Measurements from ENCODE around the gene KCNJ6.

KCNJ6 gene

DNA sequence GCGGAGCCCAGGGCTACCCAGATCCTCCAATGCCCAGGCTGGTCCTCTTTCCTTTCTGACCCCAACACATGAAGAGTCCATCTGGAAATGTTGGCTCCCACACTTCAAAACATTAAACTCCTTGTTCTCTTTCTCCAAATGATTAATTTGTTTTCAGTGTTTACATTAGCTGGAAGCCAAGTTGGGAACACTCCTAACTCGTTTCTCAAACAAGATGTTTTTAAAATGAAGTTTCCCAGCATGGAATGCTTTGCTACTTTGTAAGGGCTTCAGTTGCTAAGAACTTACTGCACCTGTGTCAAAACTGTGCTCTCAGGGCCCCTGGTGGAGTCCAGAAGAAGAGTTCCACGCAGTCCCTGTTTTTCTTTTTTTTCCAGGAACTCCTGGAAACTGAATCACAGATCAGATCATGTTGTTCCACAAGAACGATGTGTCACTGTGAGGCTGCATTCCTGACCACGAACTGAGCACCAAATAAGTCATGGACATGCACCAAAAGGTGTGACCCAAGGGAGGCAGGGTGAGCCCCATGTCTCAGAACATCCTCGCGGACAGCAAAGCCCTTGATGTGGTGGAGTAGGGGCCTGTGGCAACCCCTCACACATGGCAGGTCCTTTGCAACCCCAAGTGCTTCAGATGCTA is 257.3 kb downstream of the KCNJ6 start:
- TF ChIP-seq ZFP30 (CRISPR knock-in tag; IDR thresholded peaks at IDR 0.05) (no peak), RARB (CRISPR knock-in tag; IDR thresholded peaks at IDR 0.05) (no peak)

DNA sequence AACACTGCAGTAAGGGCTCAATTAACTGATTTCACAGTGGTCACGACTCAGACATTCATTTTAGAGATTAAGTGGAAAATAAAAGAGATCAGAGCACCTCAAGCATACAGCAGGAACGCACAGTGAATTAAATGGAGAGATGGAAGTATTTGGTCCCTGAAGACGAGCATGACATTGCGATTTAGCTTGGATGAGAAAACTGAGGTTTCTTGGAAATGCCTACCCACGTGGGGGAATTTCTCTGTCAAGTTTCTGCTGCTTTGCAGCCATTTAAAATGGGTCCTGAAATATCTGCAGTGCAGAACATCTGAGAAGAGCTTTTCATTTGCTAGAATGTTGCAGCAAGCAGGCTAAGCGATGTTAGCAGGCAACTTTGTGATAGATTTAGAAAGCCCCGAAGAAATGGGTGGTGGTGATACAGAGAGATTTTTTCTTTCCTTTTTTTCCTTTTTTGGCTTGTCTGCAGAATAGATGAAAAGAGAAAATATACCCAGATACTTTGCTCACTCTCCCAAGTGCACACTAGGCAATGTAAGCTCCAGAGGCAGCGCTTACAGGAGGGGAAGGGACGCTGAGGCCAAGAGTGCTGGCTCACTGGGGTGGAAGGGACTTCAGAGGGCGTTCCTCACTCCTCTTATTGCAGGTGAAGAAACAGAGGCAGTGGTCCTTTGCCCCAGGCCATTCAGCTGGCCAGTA is 258.0 kb downstream of the KCNJ6 start:
- TF ChIP-seq ISL1 (CRISPR knock-in tag; IDR thresholded peaks at IDR 0.05) = no peak
- TF ChIP-seq, protein P1, sequence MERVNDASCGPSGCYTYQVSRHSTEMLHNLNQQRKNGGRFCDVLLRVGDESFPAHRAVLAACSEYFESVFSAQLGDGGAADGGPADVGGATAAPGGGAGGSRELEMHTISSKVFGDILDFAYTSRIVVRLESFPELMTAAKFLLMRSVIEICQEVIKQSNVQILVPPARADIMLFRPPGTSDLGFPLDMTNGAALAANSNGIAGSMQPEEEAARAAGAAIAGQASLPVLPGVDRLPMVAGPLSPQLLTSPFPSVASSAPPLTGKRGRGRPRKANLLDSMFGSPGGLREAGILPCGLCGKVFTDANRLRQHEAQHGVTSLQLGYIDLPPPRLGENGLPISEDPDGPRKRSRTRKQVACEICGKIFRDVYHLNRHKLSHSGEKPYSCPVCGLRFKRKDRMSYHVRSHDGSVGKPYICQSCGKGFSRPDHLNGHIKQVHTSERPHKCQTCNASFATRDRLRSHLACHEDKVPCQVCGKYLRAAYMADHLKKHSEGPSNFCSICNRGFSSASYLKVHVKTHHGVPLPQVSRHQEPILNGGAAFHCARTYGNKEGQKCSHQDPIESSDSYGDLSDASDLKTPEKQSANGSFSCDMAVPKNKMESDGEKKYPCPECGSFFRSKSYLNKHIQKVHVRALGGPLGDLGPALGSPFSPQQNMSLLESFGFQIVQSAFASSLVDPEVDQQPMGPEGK (CRISPR knock-in tag; IDR thresholded peaks at IDR 0.05; ENCODE audit: borderline replicate concordance) = no peak
- no peak for TF ChIP-seq ZNF565 (CRISPR knock-in tag; conservative IDR thresholded peaks at IDR 0.05; ENCODE audit: low read depth)
- TF ChIP-seq, protein P2, sequence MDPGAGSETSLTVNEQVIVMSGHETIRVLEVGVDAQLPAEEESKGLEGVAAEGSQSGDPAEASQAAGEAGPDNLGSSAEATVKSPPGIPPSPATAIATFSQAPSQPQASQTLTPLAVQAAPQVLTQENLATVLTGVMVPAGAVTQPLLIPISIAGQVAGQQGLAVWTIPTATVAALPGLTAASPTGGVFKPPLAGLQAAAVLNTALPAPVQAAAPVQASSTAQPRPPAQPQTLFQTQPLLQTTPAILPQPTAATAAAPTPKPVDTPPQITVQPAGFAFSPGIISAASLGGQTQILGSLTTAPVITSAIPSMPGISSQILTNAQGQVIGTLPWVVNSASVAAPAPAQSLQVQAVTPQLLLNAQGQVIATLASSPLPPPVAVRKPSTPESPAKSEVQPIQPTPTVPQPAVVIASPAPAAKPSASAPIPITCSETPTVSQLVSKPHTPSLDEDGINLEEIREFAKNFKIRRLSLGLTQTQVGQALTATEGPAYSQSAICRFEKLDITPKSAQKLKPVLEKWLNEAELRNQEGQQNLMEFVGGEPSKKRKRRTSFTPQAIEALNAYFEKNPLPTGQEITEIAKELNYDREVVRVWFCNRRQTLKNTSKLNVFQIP (CRISPR knock-in tag; IDR thresholded peaks at IDR 0.05; ENCODE audit: borderline replicate concordance, low read depth) = no peak
- no peak for TF ChIP-seq OSR1 (CRISPR knock-in tag; IDR thresholded peaks at IDR 0.05)
- no peak for TF ChIP-seq ZNF8 (CRISPR knock-in tag; IDR thresholded peaks at IDR 0.05)
- TF ChIP-seq SNAI2 (CRISPR knock-in tag; IDR thresholded peaks at IDR 0.05) = no peak
- no peak for TF ChIP-seq RARB (CRISPR knock-in tag; IDR thresholded peaks at IDR 0.05)
- no peak for TF ChIP-seq ZC3H10 (CRISPR knock-in tag; IDR thresholded peaks at IDR 0.05)
- TF ChIP-seq GLIS3 (CRISPR knock-in tag; IDR thresholded peaks at IDR 0.05) = no peak
- TF ChIP-seq, protein P3, sequence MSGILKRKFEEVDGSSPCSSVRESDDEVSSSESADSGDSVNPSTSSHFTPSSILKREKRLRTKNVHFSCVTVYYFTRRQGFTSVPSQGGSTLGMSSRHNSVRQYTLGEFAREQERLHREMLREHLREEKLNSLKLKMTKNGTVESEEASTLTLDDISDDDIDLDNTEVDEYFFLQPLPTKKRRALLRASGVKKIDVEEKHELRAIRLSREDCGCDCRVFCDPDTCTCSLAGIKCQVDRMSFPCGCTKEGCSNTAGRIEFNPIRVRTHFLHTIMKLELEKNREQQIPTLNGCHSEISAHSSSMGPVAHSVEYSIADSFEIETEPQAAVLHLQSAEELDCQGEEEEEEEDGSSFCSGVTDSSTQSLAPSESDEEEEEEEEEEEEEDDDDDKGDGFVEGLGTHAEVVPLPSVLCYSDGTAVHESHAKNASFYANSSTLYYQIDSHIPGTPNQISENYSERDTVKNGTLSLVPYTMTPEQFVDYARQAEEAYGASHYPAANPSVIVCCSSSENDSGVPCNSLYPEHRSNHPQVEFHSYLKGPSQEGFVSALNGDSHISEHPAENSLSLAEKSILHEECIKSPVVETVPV (CRISPR knock-in tag; IDR thresholded peaks at IDR 0.05) = no peak
- TF ChIP-seq TCF4 (CRISPR knock-in tag; IDR thresholded peaks at IDR 0.05; ENCODE audit: borderline replicate concordance) = no peak
- TF ChIP-seq ZFP3 (CRISPR knock-in tag; IDR thresholded peaks at IDR 0.05) = no peak
- TF ChIP-seq PPARA (CRISPR knock-in tag; IDR thresholded peaks at IDR 0.05; ENCODE audit: borderline replicate concordance) = no peak
- TF ChIP-seq ZFP30 (CRISPR knock-in tag; IDR thresholded peaks at IDR 0.05) = no peak
- no peak for ATAC-seq

More for the DNA sequence above, 257.3 kb downstream of the KCNJ6 start:
- no peak for ATAC-seq

DNA sequence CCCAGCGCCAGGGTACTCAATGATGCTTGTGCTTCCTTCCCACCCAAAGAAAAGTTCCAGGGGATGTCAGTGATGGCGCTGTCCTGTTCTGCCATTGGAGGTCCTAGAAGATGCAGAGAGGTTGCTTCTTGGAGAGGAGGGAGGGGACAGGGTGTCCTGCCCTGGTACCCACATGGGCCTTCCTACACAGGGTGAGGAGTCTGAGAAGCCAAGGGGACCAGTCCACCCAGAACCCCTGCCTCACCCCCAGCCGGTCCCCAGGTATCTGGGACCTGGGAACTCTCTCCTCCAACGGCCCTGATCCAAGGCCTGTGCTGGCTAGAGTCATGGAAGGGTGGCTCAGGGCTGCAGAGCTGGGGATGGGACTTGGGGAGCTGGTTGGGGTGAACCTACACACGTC is 259.4 kb downstream of the KCNJ6 start:
- no peak for TF ChIP-seq TCF4 (CRISPR knock-in tag; IDR thresholded peaks at IDR 0.05; ENCODE audit: borderline replicate concordance)
- TF ChIP-seq BACH2 (CRISPR knock-in tag; IDR thresholded peaks at IDR 0.05; ENCODE audit: borderline replicate concordance) = no peak
- no peak for TF ChIP-seq ESRRG (CRISPR knock-in tag; IDR thresholded peaks at IDR 0.05)
- no peak for TF ChIP-seq ARNTL (CRISPR knock-in tag; IDR thresholded peaks at IDR 0.05; ENCODE audit: borderline replicate concordance, low read depth)
- TF ChIP-seq TOX (CRISPR knock-in tag; IDR thresholded peaks at IDR 0.05; ENCODE audit: borderline replicate concordance) = no peak
- TF ChIP-seq, protein P3 (CRISPR knock-in tag; IDR thresholded peaks at IDR 0.05) = no peak
- no peak for TF ChIP-seq ZFP3 (CRISPR knock-in tag; IDR thresholded peaks at IDR 0.05)
- no peak for TF ChIP-seq ZNF565 (CRISPR knock-in tag; conservative IDR thresholded peaks at IDR 0.05; ENCODE audit: low read depth)
- TF ChIP-seq, protein P4, sequence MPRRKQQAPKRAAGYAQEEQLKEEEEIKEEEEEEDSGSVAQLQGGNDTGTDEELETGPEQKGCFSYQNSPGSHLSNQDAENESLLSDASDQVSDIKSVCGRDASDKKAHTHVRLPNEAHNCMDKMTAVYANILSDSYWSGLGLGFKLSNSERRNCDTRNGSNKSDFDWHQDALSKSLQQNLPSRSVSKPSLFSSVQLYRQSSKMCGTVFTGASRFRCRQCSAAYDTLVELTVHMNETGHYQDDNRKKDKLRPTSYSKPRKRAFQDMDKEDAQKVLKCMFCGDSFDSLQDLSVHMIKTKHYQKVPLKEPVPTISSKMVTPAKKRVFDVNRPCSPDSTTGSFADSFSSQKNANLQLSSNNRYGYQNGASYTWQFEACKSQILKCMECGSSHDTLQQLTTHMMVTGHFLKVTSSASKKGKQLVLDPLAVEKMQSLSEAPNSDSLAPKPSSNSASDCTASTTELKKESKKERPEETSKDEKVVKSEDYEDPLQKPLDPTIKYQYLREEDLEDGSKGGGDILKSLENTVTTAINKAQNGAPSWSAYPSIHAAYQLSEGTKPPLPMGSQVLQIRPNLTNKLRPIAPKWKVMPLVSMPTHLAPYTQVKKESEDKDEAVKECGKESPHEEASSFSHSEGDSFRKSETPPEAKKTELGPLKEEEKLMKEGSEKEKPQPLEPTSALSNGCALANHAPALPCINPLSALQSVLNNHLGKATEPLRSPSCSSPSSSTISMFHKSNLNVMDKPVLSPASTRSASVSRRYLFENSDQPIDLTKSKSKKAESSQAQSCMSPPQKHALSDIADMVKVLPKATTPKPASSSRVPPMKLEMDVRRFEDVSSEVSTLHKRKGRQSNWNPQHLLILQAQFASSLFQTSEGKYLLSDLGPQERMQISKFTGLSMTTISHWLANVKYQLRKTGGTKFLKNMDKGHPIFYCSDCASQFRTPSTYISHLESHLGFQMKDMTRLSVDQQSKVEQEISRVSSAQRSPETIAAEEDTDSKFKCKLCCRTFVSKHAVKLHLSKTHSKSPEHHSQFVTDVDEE (CRISPR knock-in tag; IDR thresholded peaks at IDR 0.05) = no peak
- no peak for TF ChIP-seq CSDC2 (CRISPR knock-in tag; IDR thresholded peaks at IDR 0.05)
- no peak for TF ChIP-seq ZFP30 (CRISPR knock-in tag; IDR thresholded peaks at IDR 0.05)
- no peak for TF ChIP-seq ZNF8 (CRISPR knock-in tag; IDR thresholded peaks at IDR 0.05)
- TF ChIP-seq RARB (CRISPR knock-in tag; IDR thresholded peaks at IDR 0.05) = no peak
- ATAC-seq = no peak

All from SK-N-SH treated with all-trans-retinoic acid at 6 μM for 48 hours (cell line).